ENCODE data around the gene APMAP. TPM values are rescaled to one million over a fixed set of nuclear protein-coding genes. Genes with fewer than 3 reads are reported as not detected.

Gene APMAP
- total RNA-seq, 1 donor from 2014 or later, result 71.7 TPM

GRCh38 chr20:24918579-24919566 is 73.7 kb downstream of the APMAP start:
- no peaks in the 10 kb centered on the region for H3K79me2 ChIP-seq (ENCODE audit: low read depth)
- peaks cover 2% of the 10 kb centered on the region for H3K36me3 Mint-ChIP-seq
- no peak overlapping the region for H3K9ac ChIP-seq
- no peak overlapping the region for H3K4me2 ChIP-seq
- H3K9me3 Mint-ChIP-seq, result peaks cover 9% of the 10 kb centered on the region
- H3K4me3 Mint-ChIP-seq, result no peak overlapping the region
- H3K4me1 Mint-ChIP-seq, result peaks cover 16% of the 10 kb centered on the region
- H3K27me3 ChIP-seq, result no peaks in the 10 kb centered on the region
- no peak overlapping the region for H3K4me3 ChIP-seq
- peak overlapping the region; percentile 30 for H2AFZ ChIP-seq (replicated peaks)
- H3K27ac ChIP-seq, result no peak overlapping the region
- TF ChIP-seq EZH2 (IDR thresholded peaks at IDR 0.05) (no peak), EZH2phosphoT487 (IDR thresholded peaks at IDR 0.05) (no peak), CTCF (IDR thresholded peaks at IDR 0.05) (no peak)
- H3K27me3 Mint-ChIP-seq (ENCODE audit: insufficient read depth, low read depth), result no peaks in the 10 kb centered on the region
- DNase-seq (ENCODE audit: low spot score), result no peak
- H3K27ac Mint-ChIP-seq, result no peak overlapping the region
- peaks cover 4% of the 10 kb centered on the region for H3F3A ChIP-seq (ENCODE audit: low read depth)
- H4K20me1 ChIP-seq (ENCODE audit: low read depth), result no peaks in the 10 kb centered on the region
- H3K36me3 ChIP-seq, result no peaks in the 10 kb centered on the region
- no peaks in the 10 kb centered on the region for H3K9me3 ChIP-seq (ENCODE audit: low read depth)
- H3K4me1 ChIP-seq, result peaks cover 15% of the 10 kb centered on the region

GRCh38 chr20:24917797-24918578 is 74.6 kb downstream of the APMAP start:
- peaks cover 23% of the 10 kb centered on the region for H3K4me1 Mint-ChIP-seq
- Histone ChIP-seq H3K36me3 (no peaks in the 10 kb centered on the region), H4K20me1 (ENCODE audit: low read depth) (no peaks in the 10 kb centered on the region), H3K79me2 (ENCODE audit: low read depth) (no peaks in the 10 kb centered on the region), H2AFZ (replicated peaks) (peak overlapping the region; percentile 74), H3K9ac (no peak overlapping the region), H3K4me3 (no peak overlapping the region), H3K9me3 (ENCODE audit: low read depth) (no peaks in the 10 kb centered on the region), H3K4me1 (peaks cover 16% of the 10 kb centered on the region), H3K27me3 (no peaks in the 10 kb centered on the region), H3K27ac (no peak overlapping the region), H3K4me2 (peak overlapping the region; percentile 29), H3F3A (ENCODE audit: low read depth) (peaks cover 11% of the 10 kb centered on the region)
- H3K27ac Mint-ChIP-seq, result no peak overlapping the region
- DNase-seq (ENCODE audit: low spot score), result peak; percentile 91
- no peaks in the 10 kb centered on the region for H3K27me3 Mint-ChIP-seq (ENCODE audit: insufficient read depth, low read depth)
- no peak for TF ChIP-seq EZH2 (IDR thresholded peaks at IDR 0.05)
- TF ChIP-seq CTCF (IDR thresholded peaks at IDR 0.05), result peak; percentile 95
- TF ChIP-seq EZH2phosphoT487 (IDR thresholded peaks at IDR 0.05), result no peak
- H3K9me3 Mint-ChIP-seq, result peaks cover 9% of the 10 kb centered on the region
- H3K4me3 Mint-ChIP-seq, result no peak overlapping the region
- H3K36me3 Mint-ChIP-seq, result peaks cover 2% of the 10 kb centered on the region

GRCh38 chr20:24917056-24917455 is 75.5 kb downstream of the APMAP start:
- DNase-seq (ENCODE audit: low spot score), result no peak
- H2AFZ ChIP-seq (replicated peaks), result no peak overlapping the region
- peaks cover 2% of the 10 kb centered on the region for H3K36me3 Mint-ChIP-seq

More at GRCh38 chr20:24917056-24917455, 75.5 kb downstream of the APMAP start:
- no peak for TF ChIP-seq CTCF (IDR thresholded peaks at IDR 0.05)
- no peak overlapping the region for H3K4me3 Mint-ChIP-seq
- no peaks in the 10 kb centered on the region for H3K9me3 ChIP-seq (ENCODE audit: low read depth)
- H3K4me2 ChIP-seq, result no peak overlapping the region
- no peaks in the 10 kb centered on the region for H3K27me3 ChIP-seq
- H3F3A ChIP-seq (ENCODE audit: low read depth), result peaks cover 11% of the 10 kb centered on the region
- no peak overlapping the region for H3K4me3 ChIP-seq
- H3K36me3 ChIP-seq, result no peaks in the 10 kb centered on the region
- no peak overlapping the region for H3K9ac ChIP-seq
- no peak overlapping the region for H3K27ac ChIP-seq
- H3K4me1 Mint-ChIP-seq, result peaks cover 23% of the 10 kb centered on the region
- H3K4me1 ChIP-seq, result peaks cover 16% of the 10 kb centered on the region
- no peaks in the 10 kb centered on the region for H4K20me1 ChIP-seq (ENCODE audit: low read depth)
- peaks cover 3% of the 10 kb centered on the region for H3K27me3 Mint-ChIP-seq (ENCODE audit: insufficient read depth, low read depth)
- no peaks in the 10 kb centered on the region for H3K79me2 ChIP-seq (ENCODE audit: low read depth)
- no peak overlapping the region for H3K27ac Mint-ChIP-seq
- H3K9me3 Mint-ChIP-seq, result peaks cover 11% of the 10 kb centered on the region

Measured in neural progenitor cell (in vitro differentiated cells).